ENCODE measurements around the gene MNT.

Gene MNT

DNA sequence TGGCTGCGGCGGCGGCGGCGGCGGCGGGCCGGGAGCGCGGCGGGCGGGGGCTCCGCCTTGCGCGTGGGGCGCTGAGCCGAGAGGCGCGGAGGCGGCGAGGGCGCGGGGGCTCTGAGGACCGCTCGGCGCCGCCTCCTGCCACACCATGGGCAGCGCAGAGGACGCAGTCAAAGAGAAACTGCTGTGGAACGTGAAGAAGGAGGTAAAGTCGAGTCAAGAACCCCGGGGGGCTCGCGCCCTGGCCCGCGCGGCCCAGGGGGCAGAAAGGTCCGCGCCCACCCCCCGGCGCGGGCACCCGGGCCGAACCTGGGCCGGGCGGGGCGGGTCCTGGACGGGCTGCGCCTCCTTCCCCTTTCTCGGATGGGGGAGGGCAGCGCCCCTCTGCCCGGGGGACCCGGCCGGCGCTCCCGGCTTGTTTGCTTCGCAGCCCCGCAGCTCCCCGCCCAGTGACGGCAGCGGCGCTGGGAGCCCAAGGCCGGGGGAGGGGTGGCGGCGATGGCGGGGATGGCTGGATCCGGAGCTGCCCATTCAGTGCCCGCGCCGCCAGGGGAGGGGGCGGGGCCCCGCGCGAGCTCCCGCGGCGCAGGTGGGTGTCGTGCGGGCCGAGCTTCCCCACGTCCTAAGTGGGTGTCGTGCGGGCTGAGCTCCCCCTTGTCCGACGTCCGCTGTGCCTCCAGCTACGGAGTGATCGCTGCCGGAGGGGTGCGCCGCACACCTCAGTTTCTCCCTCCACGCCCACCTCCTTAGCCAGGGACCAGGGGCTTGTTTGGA is 63.1 kb downstream of the MNT start:
- CTCF ChIA-PET: interaction anchor here (3.3 kb wide), 1 partner anchor 16 kb away, joined by 23 read pairs; no protein-coding TSS in a partner anchor
- DNase-seq (ENCODE audit: extremely low spot score): peak; percentile 66
- TF ChIP-seq ELF4 (IDR thresholded peaks at IDR 0.05): no peak
- no peak for TF ChIP-seq CTBP1 (IDR thresholded peaks at IDR 0.05; ENCODE audit: borderline replicate concordance)
- TF ChIP-seq ZNF384 (IDR thresholded peaks at IDR 0.05): no peak
- no peak for TF ChIP-seq SUZ12 (IDR thresholded peaks at IDR 0.05)
- TF ChIP-seq NFRKB (IDR thresholded peaks at IDR 0.05): no peak
- no peak for TF ChIP-seq FOXA1 (IDR thresholded peaks at IDR 0.05)
- no peak for TF ChIP-seq ARNT (IDR thresholded peaks at IDR 0.05)
- TF ChIP-seq TARDBP (IDR thresholded peaks at IDR 0.05): no peak
- TF ChIP-seq HDGF (IDR thresholded peaks at IDR 0.05; ENCODE audit: borderline replicate concordance): no peak
- no peak for TF ChIP-seq BHLHE40 (IDR thresholded peaks at IDR 0.05; ENCODE audit: borderline replicate concordance)
- no peak for TF ChIP-seq LEF1 (IDR thresholded peaks at IDR 0.05; ENCODE audit: borderline replicate concordance)
- POLR2A ChIA-PET: interaction anchor here (1.1 to 4.2 kb wide), 5 partner anchors 10 to 34 kb away, joined by 5 to 42 read pairs (median 14); partner anchors contain the start of genes SMG6 and SRR

DNA sequence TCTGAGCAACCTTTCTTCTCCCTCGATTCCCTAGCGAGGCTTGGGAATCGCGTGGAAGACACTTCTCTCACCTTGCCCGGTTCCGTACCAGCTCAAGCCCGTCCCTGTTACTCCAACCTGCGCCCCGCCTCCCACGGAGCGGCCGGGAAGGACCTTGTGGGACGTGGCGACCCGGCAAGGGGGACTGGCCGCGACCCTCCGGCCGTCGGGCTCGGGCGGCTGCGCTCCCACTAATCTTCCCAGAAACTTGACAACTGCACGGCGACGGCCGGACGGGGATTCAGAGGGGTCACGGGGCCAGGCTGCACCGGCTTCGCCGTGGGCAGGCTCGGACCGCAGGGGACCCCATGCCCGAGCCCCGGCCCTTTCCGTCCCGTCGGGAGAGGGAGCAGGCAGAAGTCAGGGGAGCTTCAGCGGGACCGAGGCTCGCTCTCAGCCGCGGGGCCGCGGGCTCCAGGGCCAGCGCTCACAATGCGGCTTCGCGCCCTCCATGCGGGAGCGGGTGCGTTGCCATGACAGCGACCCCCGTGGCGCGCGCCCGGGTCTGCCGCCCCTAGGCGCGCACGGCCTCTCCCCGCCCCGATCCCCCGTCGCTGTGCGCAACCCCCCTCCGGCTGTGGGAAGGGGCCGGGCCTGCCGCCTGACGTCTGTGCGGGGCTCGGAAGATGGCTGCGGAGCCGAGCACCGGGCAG is 63.9 kb downstream of the MNT start, which contains the start of gene SGSM2:
SGSM2 (plus strand) TSS at position 650 of the 692 bp plus-strand sequence. CDS start 188 bp downstream, outside the sequence.
- no peak for TF ChIP-seq LEF1 (IDR thresholded peaks at IDR 0.05; ENCODE audit: borderline replicate concordance)
- TF ChIP-seq L3MBTL2 (conservative IDR thresholded peaks at IDR 0.05): peak; percentile 60
- no peak for TF ChIP-seq CTBP1 (IDR thresholded peaks at IDR 0.05; ENCODE audit: borderline replicate concordance)
- no peak for TF ChIP-seq BHLHE40 (IDR thresholded peaks at IDR 0.05; ENCODE audit: borderline replicate concordance)
- ChIA-PET CTCF (interaction anchor here (3.3 kb wide), 1 partner anchor 16 kb away, joined by 23 read pairs; no protein-coding TSS in a partner anchor), POLR2A (interaction anchor here (0.9 to 4.2 kb wide), 20 partner anchors 10 to 248 kb away, joined by 3 to 42 read pairs (median 6); partner anchors contain the start of genes SMG6 and SRR)
- DNase-seq (ENCODE audit: extremely low spot score): peak; percentile 73

DNA sequence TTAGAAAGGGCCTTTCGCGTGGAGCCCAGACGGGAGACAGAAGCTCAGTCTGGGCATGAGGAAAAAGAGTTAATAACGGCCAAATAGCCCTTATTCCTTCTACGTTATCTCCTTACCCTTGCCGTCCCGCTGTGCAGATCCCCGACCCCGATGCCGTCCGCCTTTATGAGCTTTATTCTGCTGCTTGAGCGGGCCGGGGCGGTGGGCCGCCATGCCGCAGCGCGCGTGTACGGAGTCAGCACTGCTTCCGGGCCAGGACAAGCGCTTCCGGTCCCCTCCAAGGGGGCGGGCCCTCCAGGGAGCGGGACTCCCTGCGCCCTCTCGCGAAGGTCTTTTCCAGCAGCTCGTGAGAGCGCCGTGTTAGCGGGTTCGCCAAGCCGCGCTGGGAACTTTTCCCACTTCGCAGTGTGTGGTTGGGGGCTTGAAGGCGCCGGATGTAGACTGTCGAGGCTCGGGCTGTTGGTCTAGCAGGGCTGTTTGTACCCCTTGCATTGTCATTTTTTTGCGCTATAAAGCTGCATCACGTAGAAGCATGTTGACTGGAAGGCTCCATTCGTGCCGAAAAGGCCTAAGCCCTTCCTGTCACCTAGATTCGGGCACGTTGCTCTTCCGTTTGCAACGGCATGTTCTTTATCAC is 64.5 kb downstream of the MNT start, which contains the start of gene TSR1:
TSR1 (minus strand) TSS at position 243 of the 637 bp plus-strand sequence; CDS start at position 213, 30 bp downstream.
- no peak for TF ChIP-seq ZNF384 (IDR thresholded peaks at IDR 0.05)
- TF ChIP-seq FOXM1 (IDR thresholded peaks at IDR 0.05; ENCODE audit: borderline replicate concordance): no peak
- TF ChIP-seq L3MBTL2 (conservative IDR thresholded peaks at IDR 0.05): peak; percentile 96
- TF ChIP-seq ELF4 (IDR thresholded peaks at IDR 0.05): peak; percentile 81
- TF ChIP-seq CTBP1 (IDR thresholded peaks at IDR 0.05; ENCODE audit: borderline replicate concordance): no peak
- no peak for TF ChIP-seq HDGF (IDR thresholded peaks at IDR 0.05; ENCODE audit: borderline replicate concordance)
- no peak for TF ChIP-seq TARDBP (IDR thresholded peaks at IDR 0.05)
- no peak for TF ChIP-seq SUZ12 (IDR thresholded peaks at IDR 0.05)
- TF ChIP-seq NFRKB (IDR thresholded peaks at IDR 0.05): no peak
- CTCF ChIA-PET: interaction anchor here (3.3 kb wide), 1 partner anchor 17 kb away, joined by 23 read pairs; no protein-coding TSS in a partner anchor
- peak; percentile 98 for DNase-seq (ENCODE audit: extremely low spot score)
- POLR2A ChIA-PET: interaction anchor here (0.7 to 4.2 kb wide), 22 partner anchors 9 to 260 kb away, joined by 3 to 42 read pairs (median 6); partner anchors contain the start of genes SMG6 and SRR

DNA sequence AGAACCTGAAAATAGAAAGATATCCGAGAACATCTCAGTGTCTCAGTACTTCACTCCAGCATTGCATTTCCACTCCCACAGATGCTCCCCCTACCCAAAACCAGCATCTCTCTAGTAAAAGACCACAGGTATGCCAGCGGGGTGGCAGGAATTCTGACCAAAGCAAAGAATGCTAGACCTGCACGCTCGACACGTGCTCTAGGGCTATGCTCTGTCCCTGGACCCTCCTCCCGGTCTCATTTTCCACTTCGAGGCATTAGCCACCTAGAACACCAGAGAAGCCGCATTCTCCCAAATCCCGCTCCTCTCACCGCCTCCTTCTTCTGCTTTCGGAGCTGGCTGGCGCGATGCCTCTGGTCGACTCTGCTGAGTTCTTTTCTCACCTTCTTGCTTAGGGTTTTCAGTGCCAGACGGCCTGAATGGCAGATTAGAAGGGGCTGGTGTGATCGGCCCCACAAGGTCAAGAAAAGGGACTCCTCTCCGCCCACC is 65.1 kb downstream of the MNT start:
- no peak for TF ChIP-seq SUZ12 (IDR thresholded peaks at IDR 0.05)
- TF ChIP-seq CTBP1 (IDR thresholded peaks at IDR 0.05; ENCODE audit: borderline replicate concordance): no peak
- no peak for TF ChIP-seq FOXA1 (IDR thresholded peaks at IDR 0.05)
- TF ChIP-seq BHLHE40 (IDR thresholded peaks at IDR 0.05; ENCODE audit: borderline replicate concordance): no peak
- TF ChIP-seq TARDBP (IDR thresholded peaks at IDR 0.05): no peak
- TF ChIP-seq FOXM1 (IDR thresholded peaks at IDR 0.05; ENCODE audit: borderline replicate concordance): no peak
- TF ChIP-seq SP1 (IDR thresholded peaks at IDR 0.05): no peak
- TF ChIP-seq ZNF384 (IDR thresholded peaks at IDR 0.05): no peak
- TF ChIP-seq ELF4 (IDR thresholded peaks at IDR 0.05): no peak
- TF ChIP-seq L3MBTL2 (conservative IDR thresholded peaks at IDR 0.05): no peak
- TF ChIP-seq NFRKB (IDR thresholded peaks at IDR 0.05): no peak
- TF ChIP-seq FOXK2 (IDR thresholded peaks at IDR 0.05): no peak
- TF ChIP-seq, protein P1, sequence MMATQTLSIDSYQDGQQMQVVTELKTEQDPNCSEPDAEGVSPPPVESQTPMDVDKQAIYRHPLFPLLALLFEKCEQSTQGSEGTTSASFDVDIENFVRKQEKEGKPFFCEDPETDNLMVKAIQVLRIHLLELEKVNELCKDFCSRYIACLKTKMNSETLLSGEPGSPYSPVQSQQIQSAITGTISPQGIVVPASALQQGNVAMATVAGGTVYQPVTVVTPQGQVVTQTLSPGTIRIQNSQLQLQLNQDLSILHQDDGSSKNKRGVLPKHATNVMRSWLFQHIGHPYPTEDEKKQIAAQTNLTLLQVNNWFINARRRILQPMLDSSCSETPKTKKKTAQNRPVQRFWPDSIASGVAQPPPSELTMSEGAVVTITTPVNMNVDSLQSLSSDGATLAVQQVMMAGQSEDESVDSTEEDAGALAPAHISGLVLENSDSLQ (IDR thresholded peaks at IDR 0.05): no peak
- no peak for TF ChIP-seq HDGF (IDR thresholded peaks at IDR 0.05; ENCODE audit: borderline replicate concordance)
- no peak for TF ChIP-seq ARNT (IDR thresholded peaks at IDR 0.05)
- no peak for TF ChIP-seq LEF1 (IDR thresholded peaks at IDR 0.05; ENCODE audit: borderline replicate concordance)
- CTCF ChIA-PET: interaction anchor here (3.3 kb wide), 1 partner anchor 18 kb away, joined by 23 read pairs; no protein-coding TSS in a partner anchor
- DNase-seq (ENCODE audit: extremely low spot score): no peak
- POLR2A ChIA-PET: interaction anchor here (0.7 to 4.2 kb wide), 20 partner anchors 9 to 259 kb away, joined by 3 to 42 read pairs (median 6); partner anchors contain the start of genes SMG6 and SRR

Measured in HEK293T (cell line).